Activated CD4-positive, alpha-beta T cell treated with anti-CD3 and anti-CD28 coated beads, Interleukin-2, amount 10 ng/mL, durations not matched to agents 24 days and 14 days (primary cell): ENCODE results near the gene KDM4C. TPM values are rescaled to one million over a fixed set of nuclear protein-coding genes. Genes with fewer than 3 reads are reported as not detected.
A peak's percentile ranks its signal among the peaks of the same experiment; 100 is the strongest.
"Not testable (repeated sequence)": the region's sequence is repeated elsewhere in the genome, so short reads cannot be mapped to it uniquely, and the experiment has no call there.

ENCODE experiments used
- DNase-seq: peaks from one replicate; pipeline ENCODE4 v3.0.0; 2022
- H3K27ac Mint-ChIP-seq: one replicate; pipeline ENCODE4 v1.8.0; 2022; ENCODE audit warnings: mild to moderate bottlenecking, mixed read lengths
- H3K27me3 Mint-ChIP-seq: one replicate; pipeline ENCODE4 v1.8.0; 2022; ENCODE audit warnings: mixed read lengths
- H3K36me3 Mint-ChIP-seq: one replicate; pipeline ENCODE4 v1.8.0; 2022; ENCODE audit warnings: low read depth, mild to moderate bottlenecking, mixed read lengths
- H3K4me1 Mint-ChIP-seq: one replicate; pipeline ENCODE4 v1.8.0; 2021; ENCODE audit warnings: mixed read lengths
- H3K4me3 Mint-ChIP-seq: one replicate; pipeline ENCODE4 v1.8.0; 2022; ENCODE audit warnings: mild to moderate bottlenecking, moderate library complexity, mixed read lengths
- H3K9me3 Mint-ChIP-seq: one replicate; pipeline ENCODE4 v1.8.0; 2021; ENCODE audit warnings: mixed read lengths
- intact Hi-C: fragments of 100-400 bp; cut with micrococcal nuclease; formaldehyde crosslinking; loops from one replicate; pipeline ENCODE4 v1.15.1; 2023
- total RNA-seq: library from RNA; stranded (reverse); gene quantifications from 2 replicates; pipeline ENCODE4 v1.2.3, GENCODE V29; 2022

KDM4C gene
- total RNA-seq, 1 donor from 2014 or later, result 39.8 TPM

DNA sequence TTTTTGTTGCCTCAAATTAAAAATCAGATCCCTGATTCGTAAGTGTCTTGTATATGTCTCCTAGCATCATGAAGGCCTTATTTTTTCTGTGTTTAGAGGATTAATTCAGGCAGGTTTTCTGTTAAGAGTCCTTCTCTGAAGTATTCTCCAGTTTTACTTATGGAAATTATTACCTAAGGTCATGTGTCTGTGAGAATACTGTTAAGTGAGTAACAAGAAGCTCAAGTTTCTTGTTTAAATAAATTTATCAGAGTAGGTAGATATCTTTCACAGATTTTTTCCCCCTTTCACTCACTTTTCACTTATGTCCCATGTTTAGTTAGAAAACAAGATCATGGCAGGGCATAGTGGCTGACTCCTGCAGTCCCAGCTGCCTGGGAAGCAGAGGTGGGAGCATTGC, 233.6 kb downstream of the KDM4C start:
- DNase-seq, result no peak
- Mint-ChIP-seq H3K27ac (no peak overlapping the region), H3K36me3 (peaks cover 42% of the 10 kb centered on the region), H3K9me3 (no peaks in the 10 kb centered on the region), H3K4me1 (peaks cover 2% of the 10 kb centered on the region), H3K4me3 (no peak overlapping the region), H3K27me3 (no peaks in the 10 kb centered on the region)
- intact Hi-C loops, result no loop called here

DNA sequence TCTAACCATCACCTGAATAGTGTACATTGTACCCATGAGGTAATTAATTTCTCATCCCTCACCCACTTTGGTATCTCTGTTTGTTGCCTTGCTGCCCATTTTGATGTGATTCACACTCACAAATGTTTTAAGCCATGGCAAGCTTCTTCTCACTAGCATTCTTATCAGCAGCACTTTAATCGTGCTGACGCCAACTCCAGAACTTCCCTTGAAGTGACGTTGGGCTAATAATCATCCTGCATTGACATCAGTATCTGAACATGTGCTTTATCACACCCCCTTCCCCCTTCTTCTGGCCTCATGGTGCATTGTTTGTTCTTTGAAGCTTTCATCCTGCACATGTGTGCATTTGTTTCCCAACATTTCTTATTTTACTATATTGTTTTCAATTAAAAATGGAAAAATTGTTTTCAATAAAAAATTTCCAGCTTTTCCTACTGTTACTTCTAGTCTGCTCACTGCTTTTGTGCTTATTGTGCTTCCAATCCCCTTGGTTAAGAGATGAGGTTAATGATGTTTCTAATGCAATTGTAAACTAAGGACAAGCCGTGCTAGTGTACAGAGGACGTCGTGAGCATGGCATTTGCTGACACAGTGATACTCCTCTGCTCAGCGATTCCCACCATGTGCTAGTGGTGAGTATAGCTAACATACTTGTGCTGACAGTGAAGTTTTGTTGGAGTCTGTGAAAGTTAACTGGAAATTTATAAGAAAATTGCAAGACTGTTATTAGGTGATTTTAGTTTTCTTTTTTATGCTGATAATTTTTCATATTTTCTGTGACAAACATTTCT, 238.5 kb downstream of the KDM4C start:
- no peak overlapping the region for H3K4me3 Mint-ChIP-seq
- H3K36me3 Mint-ChIP-seq, result peaks cover 37% of the 10 kb centered on the region
- no peak overlapping the region for H3K27ac Mint-ChIP-seq
- DNase-seq, result no peak
- no peaks in the 10 kb centered on the region for H3K27me3 Mint-ChIP-seq
- H3K4me1 Mint-ChIP-seq, result peaks cover 4% of the 10 kb centered on the region
- no peaks in the 10 kb centered on the region for H3K9me3 Mint-ChIP-seq
- intact Hi-C loops, result no loop called here

GRCh38 chr9:6997330-6997729, 239.6 kb downstream of the KDM4C start:
- Mint-ChIP-seq H3K27me3 (no peaks in the 10 kb centered on the region), H3K9me3 (no peaks in the 10 kb centered on the region), H3K4me3 (no peak overlapping the region), H3K36me3 (peaks cover 43% of the 10 kb centered on the region), H3K27ac (no peak overlapping the region), H3K4me1 (peaks cover 4% of the 10 kb centered on the region)
- intact Hi-C loops, result no loop called here
- no peak for DNase-seq

GRCh38 chr9:6999794-7000193, 242.0 kb downstream of the KDM4C start:
- DNase-seq, result no peak
- intact Hi-C loops, result no loop called here
- peaks cover 2% of the 10 kb centered on the region for H3K4me1 Mint-ChIP-seq
- no peak overlapping the region for H3K4me3 Mint-ChIP-seq
- no peaks in the 10 kb centered on the region for H3K27me3 Mint-ChIP-seq
- H3K9me3 Mint-ChIP-seq, result no peaks in the 10 kb centered on the region
- H3K36me3 Mint-ChIP-seq, result peaks cover 37% of the 10 kb centered on the region
- no peak overlapping the region for H3K27ac Mint-ChIP-seq

DNA sequence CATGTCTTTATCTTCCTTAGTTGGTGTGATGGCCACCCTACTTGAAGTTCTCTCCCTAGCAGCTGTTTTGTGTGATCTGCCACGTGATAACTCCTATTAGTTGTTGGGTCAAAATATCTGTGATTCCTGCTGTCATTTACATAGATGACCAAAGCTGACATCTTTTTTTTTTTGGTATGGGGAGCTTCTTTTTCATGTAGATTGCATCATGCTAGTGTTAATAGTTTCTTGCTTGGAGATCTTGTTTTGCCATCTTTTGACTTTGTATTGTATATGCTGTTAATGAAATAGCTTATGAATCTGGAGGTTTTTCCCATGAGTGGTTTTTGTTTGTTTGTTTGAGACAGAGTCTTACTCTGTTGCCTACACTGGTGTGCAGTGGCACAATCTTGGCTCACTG, 243.8 kb downstream of the KDM4C start:
- intact Hi-C loops, result no loop called here
- peaks cover 2% of the 10 kb centered on the region for H3K4me1 Mint-ChIP-seq
- H3K36me3 Mint-ChIP-seq, result peaks cover 30% of the 10 kb centered on the region
- no peaks in the 10 kb centered on the region for H3K9me3 Mint-ChIP-seq
- no peak overlapping the region for H3K27ac Mint-ChIP-seq
- no peak overlapping the region for H3K4me3 Mint-ChIP-seq
- H3K27me3 Mint-ChIP-seq, result no peaks in the 10 kb centered on the region
- DNase-seq, result no peak

DNA sequence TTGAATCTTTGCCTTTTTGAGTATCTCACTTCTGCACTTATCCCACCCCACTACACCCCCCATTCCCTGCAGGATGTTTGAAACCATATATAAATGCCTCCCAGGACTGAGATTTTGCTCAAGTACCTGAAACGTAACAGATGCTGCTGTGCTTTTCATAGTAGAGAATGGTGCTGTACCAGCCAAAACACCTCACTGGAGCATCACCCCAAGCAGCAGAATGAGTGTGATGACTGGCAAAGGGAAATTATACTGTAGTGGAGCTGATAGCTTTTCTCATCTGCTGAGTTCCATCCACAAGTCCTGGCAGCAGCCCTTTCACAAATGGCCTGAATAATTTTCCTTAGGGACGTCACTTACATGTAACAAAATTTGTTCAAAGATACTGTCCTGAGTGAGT, 246.1 kb downstream of the KDM4C start:
- peaks cover 3% of the 10 kb centered on the region for H3K9me3 Mint-ChIP-seq
- intact Hi-C loops, result no loop called here
- no peaks in the 10 kb centered on the region for H3K27me3 Mint-ChIP-seq
- DNase-seq, result no peak
- peaks cover 43% of the 10 kb centered on the region for H3K36me3 Mint-ChIP-seq
- H3K4me1 Mint-ChIP-seq, result peaks cover under 1% of the 10 kb centered on the region
- no peak overlapping the region for H3K4me3 Mint-ChIP-seq
- no peak overlapping the region for H3K27ac Mint-ChIP-seq

GRCh38 chr9:7006417-7006816, 248.6 kb downstream of the KDM4C start:
- no peak for DNase-seq
- H3K9me3 Mint-ChIP-seq, result peaks cover 3% of the 10 kb centered on the region
- H3K4me3 Mint-ChIP-seq, result no peak overlapping the region
- intact Hi-C loops, result no loop called here
- peaks cover 51% of the 10 kb centered on the region for H3K36me3 Mint-ChIP-seq
- peaks cover 5% of the 10 kb centered on the region for H3K4me1 Mint-ChIP-seq
- no peaks in the 10 kb centered on the region for H3K27me3 Mint-ChIP-seq
- H3K27ac Mint-ChIP-seq, result no peak overlapping the region

- no peak for DNase-seq
- Mint-ChIP-seq H3K27ac (no peak overlapping the region), H3K36me3 (peaks cover 57% of the 10 kb centered on the region), H3K4me1 (peaks cover 11% of the 10 kb centered on the region), H3K27me3 (no peaks in the 10 kb centered on the region), H3K9me3 (peaks cover 3% of the 10 kb centered on the region), H3K4me3 (no peak overlapping the region)
- intact Hi-C loops, result no loop called here
Measured at GRCh38 chr9:7008411-7008810, 250.6 kb downstream of the KDM4C start.

DNA sequence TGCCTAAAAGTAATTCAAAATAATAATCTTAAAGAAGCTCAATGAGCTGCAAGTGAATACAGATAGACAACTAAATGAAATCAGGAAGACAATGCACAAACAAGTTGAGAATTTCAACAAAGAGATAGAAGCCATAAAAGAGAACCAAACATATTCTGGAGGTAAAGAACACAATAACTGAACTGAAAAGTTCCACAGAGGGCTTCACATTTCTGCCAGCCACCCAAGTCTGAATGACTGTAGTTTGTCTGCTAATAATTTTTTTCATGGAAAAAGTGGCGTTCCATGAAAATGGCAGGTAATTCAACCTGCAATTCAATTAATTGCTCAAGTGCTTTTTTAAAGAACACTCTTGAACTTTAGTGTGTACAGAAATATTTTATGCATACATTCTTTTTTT, 251.3 kb downstream of the KDM4C start:
- Mint-ChIP-seq H3K27ac (no peak overlapping the region), H3K4me1 (peaks cover 11% of the 10 kb centered on the region), H3K36me3 (peaks cover 58% of the 10 kb centered on the region), H3K27me3 (no peaks in the 10 kb centered on the region), H3K4me3 (no peak overlapping the region), H3K9me3 (peaks cover 3% of the 10 kb centered on the region)
- no peak for DNase-seq
- intact Hi-C loops, result no loop called here

GRCh38 chr9:7011395-7012067, 253.8 kb downstream of the KDM4C start:
- DNase-seq, result peak; percentile 78
- Mint-ChIP-seq H3K9me3 (peaks cover 3% of the 10 kb centered on the region), H3K36me3 (peaks cover 60% of the 10 kb centered on the region), H3K27ac (peak overlapping the region; percentile 60), H3K4me1 (peaks cover 11% of the 10 kb centered on the region), H3K4me3 (no peak overlapping the region), H3K27me3 (no peaks in the 10 kb centered on the region)
- intact Hi-C loops, result loop anchor here (10.0 kb wide), 1 partner anchor 63 kb away; no protein-coding TSS in a partner anchor

DNA sequence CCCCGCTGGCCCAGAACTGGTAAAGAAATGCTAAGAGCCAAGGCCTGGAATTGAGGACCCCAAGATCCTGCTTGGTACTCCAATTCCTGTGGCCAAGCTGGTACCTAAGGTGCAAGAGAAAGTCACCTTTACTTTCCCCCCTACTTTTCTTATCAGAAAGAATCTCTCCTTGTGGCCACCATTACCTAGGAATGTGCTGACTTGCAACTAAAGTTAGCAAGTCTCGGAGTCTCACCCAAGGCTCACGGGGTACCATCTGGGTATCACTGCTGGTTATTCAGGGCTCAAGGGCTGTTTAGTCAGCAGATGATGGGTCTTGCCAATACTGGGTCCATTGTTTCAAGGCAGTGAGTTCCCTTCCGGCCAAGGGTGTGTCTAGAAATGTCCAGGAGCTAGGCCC, 270.2 kb downstream of the KDM4C start:
- intact Hi-C loops, result no loop called here

DNA sequence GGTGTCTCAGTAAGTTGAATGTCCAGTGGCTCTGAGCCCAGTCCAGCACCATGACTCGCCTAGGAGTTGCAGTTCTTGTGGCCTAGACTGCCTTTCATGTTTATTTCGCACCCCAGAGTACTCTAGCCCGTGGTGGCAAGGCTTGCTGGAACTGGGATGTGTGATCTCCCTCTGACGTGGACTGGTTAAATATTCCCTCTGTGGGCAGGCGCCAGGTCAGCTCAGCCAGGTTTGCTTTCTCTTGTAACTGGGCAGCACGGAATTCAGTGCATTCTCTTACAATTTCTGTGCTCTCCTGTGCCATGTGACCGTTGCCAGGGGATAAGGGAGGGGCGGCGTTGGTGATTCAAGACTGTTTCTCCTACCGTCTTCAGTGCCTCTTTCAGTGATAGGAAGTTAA, 270.8 kb downstream of the KDM4C start:
- DNase-seq, result no peak
- Mint-ChIP-seq H3K4me3 (no peak overlapping the region), H3K4me1 (no peaks in the 10 kb centered on the region), H3K27me3 (no peaks in the 10 kb centered on the region), H3K36me3 (peaks cover 36% of the 10 kb centered on the region), H3K27ac (no peak overlapping the region), H3K9me3 (no peaks in the 10 kb centered on the region)
- intact Hi-C loops, result no loop called here

More for the DNA sequence above, 270.2 kb downstream of the KDM4C start:
- Mint-ChIP-seq H3K9me3 (no peaks in the 10 kb centered on the region), H3K27me3 (no peaks in the 10 kb centered on the region), H3K4me1 (no peaks in the 10 kb centered on the region), H3K4me3 (no peak overlapping the region), H3K36me3 (peaks cover 40% of the 10 kb centered on the region), H3K27ac (no peak overlapping the region)
- no peak for DNase-seq

DNA sequence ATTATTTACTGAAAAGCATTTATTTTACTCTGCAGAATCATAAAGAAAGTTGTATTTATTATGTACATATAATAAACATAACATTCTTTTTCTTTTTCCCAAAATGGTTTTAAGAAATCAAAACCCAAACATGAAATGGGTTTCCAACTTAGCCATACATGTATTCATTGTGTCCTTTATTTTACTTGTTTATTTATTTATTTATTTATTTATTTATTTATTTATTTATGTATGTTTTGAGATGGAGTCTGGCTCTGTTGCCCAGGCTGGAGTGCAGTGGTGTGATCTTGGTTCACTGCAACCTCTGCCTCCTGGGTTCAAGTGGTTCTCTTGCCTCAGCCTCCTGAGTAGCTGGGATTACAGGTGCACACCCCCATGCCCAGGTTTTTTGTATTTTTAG, 273.2 kb downstream of the KDM4C start:
- peaks cover 36% of the 10 kb centered on the region for H3K36me3 Mint-ChIP-seq
- intact Hi-C loops, H3K27me3 Mint-ChIP-seq: not testable (repeated sequence)

More for the DNA sequence above, 273.2 kb downstream of the KDM4C start:
- H3K4me3 Mint-ChIP-seq, H3K27ac Mint-ChIP-seq, H3K4me1 Mint-ChIP-seq, H3K9me3 Mint-ChIP-seq, DNase-seq: not testable (repeated sequence)
